K562 (cell line): ENCODE results near the gene HOXD12. TPM values are rescaled to one million over a fixed set of nuclear protein-coding genes. Genes with fewer than 3 reads are reported as not detected.

ENCODE experiments used
- ATAC-seq: fragments of 200-7000 bp; cut with Tn5 transposase; 3 replicates; pipeline ENCODE4 v1.9.1; 2020; ENCODE audit warnings: moderate library complexity
- BruUV-seq: library from RNA; stranded (reverse); fragments of 400-500 nt; replicated peaks from 2 replicates; lab custom pipeline; 2021; lab: Mats Ljungman, UMichigan
- CTCF ChIA-PET: fragments of 300-600 bp; formaldehyde crosslinking; extraction: SDS; loops from one replicate; lab custom pipeline; 2021; ENCODE audit warnings: low intra/inter-chr PET ratio; lab: Yijun Ruan, JAX
- POLR2A ChIA-PET: fragments of 300-600, 350-650 bp; sonication (Branson Sonifier 250); formaldehyde crosslinking; extraction: SDS; loops from one replicate; lab custom pipeline; 2021; ENCODE audit warnings: antibody characterized with exemption, inconsistent platforms; lab: Yijun Ruan, JAX
- DNase-seq, 4 experiments: peaks; one replicate each; pipeline versions ENCODE4 v3.0.0 to v3.0.0-alpha.2; 2011 to 2018; ENCODE audit warnings: low spot score in 3 of 4, mixed read lengths in 3 of 4; ENCODE audit errors: extremely low read depth in 1 of 4
- FAIRE-seq: peaks from 2 replicates; lab custom pipeline; 2011; peaks lifted over from hg19 to GRCh38; lab: Jason Lieb, UNC
- H2AFZ ChIP-seq: 2 replicates; pipeline ENCODE4 v1.6.0; 2011; ENCODE audit warnings: low read depth, low read length, control low read depth, inconsistent platforms
- H3K27ac ChIP-seq: fragments of 200-600 bp; 3 replicates; pipeline ENCODE4 v1.8.0; 2011; ENCODE audit warnings: low read depth, mild to moderate bottlenecking, control low read depth, inconsistent platforms, low read length, moderate library complexity, mixed read lengths; ENCODE audit errors: extremely low read depth
- H3K27me3 ChIP-seq, 2 experiments: fragments of 300-600 bp in 1 of 2; 2 replicates in 1 of 2; 3 replicates in 1 of 2; pipeline versions ENCODE4 v1.6.0 to v1.8.0; 2011; ENCODE audit warnings: inconsistent platforms in 2 of 2, low read length in 2 of 2, mild to moderate bottlenecking in 1 of 2, mixed read lengths in 1 of 2, moderate library complexity in 1 of 2; ENCODE audit not compliant: control insufficient read depth in 2 of 2, insufficient read depth in 2 of 2
- H3K36me3 ChIP-seq: fragments of 300-600 bp; 3 replicates; pipeline ENCODE4 v1.8.0; 2011; ENCODE audit warnings: mild to moderate bottlenecking, low read length, inconsistent platforms; ENCODE audit not compliant: control insufficient read depth, insufficient read depth
- H3K4me1 ChIP-seq, 2 experiments: fragments of 200-600 bp in 1 of 2; replicated peaks in 1 of 2; 2 replicates in 1 of 2; 3 replicates in 1 of 2; pipeline versions ENCODE4 v1.5.1 to v1.8.0; 2011; ENCODE audit warnings: inconsistent platforms in 2 of 2, low read length in 2 of 2, mild to moderate bottlenecking in 1 of 2, mixed read lengths in 1 of 2, moderate library complexity in 1 of 2; ENCODE audit not compliant: control insufficient read depth in 2 of 2, insufficient read depth in 2 of 2
- H3K4me2 ChIP-seq: 2 replicates; pipeline ENCODE4 v1.6.1; 2011; ENCODE audit warnings: low read length, control low read depth, inconsistent platforms, mixed read lengths; ENCODE audit not compliant: insufficient read depth
- H3K4me3 ChIP-seq: fragments of 200-600 bp; sonication (generic), shearing (Covaris generic); 2 replicates; pipeline ENCODE4 v1.5.1; 2016; ENCODE audit warnings: control low read depth, inconsistent platforms
- H3K79me2 ChIP-seq: fragments of 200-600 bp; 3 replicates; pipeline ENCODE4 v1.8.0; 2011; ENCODE audit warnings: low read length, inconsistent platforms; ENCODE audit not compliant: control insufficient read depth, insufficient read depth
- H3K9ac ChIP-seq, 2 experiments: 2 replicates each; pipeline versions ENCODE4 v1.6.0 to v1.6.1; 2011; ENCODE audit warnings: low read depth in 2 of 2, low read length in 2 of 2, control low read depth in 1 of 2, inconsistent platforms in 1 of 2, mild to moderate bottlenecking in 1 of 2, mixed read lengths in 1 of 2; ENCODE audit not compliant: insufficient read depth in 1 of 2
- H3K9me1 ChIP-seq: one replicate; pipeline ENCODE4 v1.6.0; 2011; ENCODE audit warnings: inconsistent platforms, mild to moderate bottlenecking, low read length, moderate library complexity; ENCODE audit not compliant: control insufficient read depth, insufficient read depth
- H3K9me3 ChIP-seq: replicated peaks from 2 replicates; pipeline ENCODE4 v1.5.1; 2011; ENCODE audit warnings: low read depth, low read length, inconsistent platforms; ENCODE audit not compliant: control insufficient read depth, insufficient read depth
- H4K20me1 ChIP-seq: replicated peaks from 2 replicates; pipeline ENCODE4 v1.6.1; 2011; ENCODE audit warnings: low read length, inconsistent platforms, mixed read lengths; ENCODE audit not compliant: control insufficient read depth, insufficient read depth
- GABPB2 ChIP-seq: fragments of 250-450 bp; sonication (Bioruptor Pico); conservative IDR thresholded peaks from 2 replicates; pipeline ENCODE4 v1.5.1; 2021; ENCODE audit warnings: mild to moderate bottlenecking
- MIER1 ChIP-seq: fragments of 450-650 bp; IDR thresholded peaks from 2 replicates; pipeline ENCODE4 v1.6.1; 2016; ENCODE audit warnings: antibody characterized with exemption, mild to moderate bottlenecking, low read depth
- OTX1 ChIP-seq: fragments of 450-650 bp; formaldehyde crosslinking; IDR thresholded peaks from 2 replicates; pipeline ENCODE4 v1.4.0; 2022; ENCODE audit warnings: mild to moderate bottlenecking
- RAD51 ChIP-seq: fragments of 450-650 bp; IDR thresholded peaks from 2 replicates; pipeline ENCODE4 v1.7.1; 2016; ENCODE audit warnings: low read depth, mild to moderate bottlenecking, borderline replicate concordance
- TRIM24 ChIP-seq, 2 experiments: fragments of 450-650 bp; IDR thresholded peaks; 2 replicates each; pipeline ENCODE4 v1.6.1; 2016
- ZNF316 ChIP-seq: fragments of 450-650 bp; IDR thresholded peaks from 2 replicates; pipeline ENCODE4 v1.6.1; 2016
- WGBS: fragments of 100-300 bp; shearing (Covaris generic); methylation state at CpG from one replicate; pipeline ENCODE4 v1.1.6; 2016; ENCODE audit warnings: low coverage, mixed read lengths; ENCODE audit not compliant: insufficient coverage; ENCODE audit errors: missing lambda C conversion rate; 5-methylcytosine and 5-hydroxymethylcytosine counted together
- in situ Hi-C: fragments of 300-500 bp; cut with MboI; formaldehyde crosslinking; loops from 4 replicates; pipeline ENCODE4 v1.15.0; 2018; ENCODE audit warnings: inconsistent platforms, mixed read lengths
- intact Hi-C: fragments of 100-400 bp; cut with micrococcal nuclease; formaldehyde crosslinking; loops from 2 replicates; pipeline ENCODE4 v1.14.2; 2022
- polyA plus RNA-seq, 8 experiments: library from polyadenylated mRNA; depleted of rRNA in 4 of 8; stranded (reverse) in 5 of 8; unstranded in 3 of 8; fragments of >200 nt; fragmentation: Nextera tagmentation in 2 of 8; fragmentation: Illumina TruSeq in 1 of 8; extraction: Ambion mirVana in 2 of 8; extraction: Trizol in 1 of 8; gene quantifications; 2 replicates each; pipeline versions ENCODE4 v1.2.1 to v1.2.3, GENCODE V29; 2011 to 2014; ENCODE audit warnings: inconsistent platforms in 1 of 8, missing spikeins in 1 of 8
- total RNA-seq, 7 experiments: library from RNA; depleted of rRNA in 6 of 7; stranded (reverse); fragments of >200 nt in 6 of 7; fragmentation: Illumina TruSeq in 2 of 7; extraction: Trizol in 2 of 7; gene quantifications; 2 replicates each; pipeline versions ENCODE4 v1.2.1 to v1.2.3, GENCODE V29; 2011 to 2021; ENCODE audit warnings: low replicate concordance in 1 of 7
- TF ChIP-seq, protein P1 (sequence below): fragments of 450-650 bp; IDR thresholded peaks from 2 replicates; pipeline ENCODE4 v1.6.1; 2014; ENCODE audit warnings: low read depth, mild to moderate bottlenecking, moderate library complexity, borderline replicate concordance
- TF ChIP-seq, protein P2 (sequence below): fragments of 450-650 bp; conservative IDR thresholded peaks from 2 replicates; pipeline ENCODE4 v1.6.1; 2016; ENCODE audit warnings: missing genetic modification characterization, low read depth, mild to moderate bottlenecking, control low read depth, missing compliant biosample characterization
- TF ChIP-seq, protein P3 (sequence below): fragments of 250-450 bp; sonication (Bioruptor Pico); IDR thresholded peaks from 2 replicates; pipeline ENCODE4 v1.8.0; 2021; ENCODE audit warnings: borderline replicate concordance, mild to moderate bottlenecking, moderate library complexity; ENCODE audit not compliant: poor library complexity, severe bottlenecking
- TF ChIP-seq, protein P4 (sequence below): fragments of 250-450 bp; sonication (Bioruptor Pico); IDR thresholded peaks from 2 replicates; pipeline ENCODE4 v1.4.0; 2020; ENCODE audit warnings: mild to moderate bottlenecking, moderate library complexity, borderline replicate concordance

HOXD12 gene
- total and polyA plus RNA-seq, 9 of the 15 experiments (the other 6 are each of a cell fraction or from before 2014, with no cell fraction given), result not detected

DNA sequence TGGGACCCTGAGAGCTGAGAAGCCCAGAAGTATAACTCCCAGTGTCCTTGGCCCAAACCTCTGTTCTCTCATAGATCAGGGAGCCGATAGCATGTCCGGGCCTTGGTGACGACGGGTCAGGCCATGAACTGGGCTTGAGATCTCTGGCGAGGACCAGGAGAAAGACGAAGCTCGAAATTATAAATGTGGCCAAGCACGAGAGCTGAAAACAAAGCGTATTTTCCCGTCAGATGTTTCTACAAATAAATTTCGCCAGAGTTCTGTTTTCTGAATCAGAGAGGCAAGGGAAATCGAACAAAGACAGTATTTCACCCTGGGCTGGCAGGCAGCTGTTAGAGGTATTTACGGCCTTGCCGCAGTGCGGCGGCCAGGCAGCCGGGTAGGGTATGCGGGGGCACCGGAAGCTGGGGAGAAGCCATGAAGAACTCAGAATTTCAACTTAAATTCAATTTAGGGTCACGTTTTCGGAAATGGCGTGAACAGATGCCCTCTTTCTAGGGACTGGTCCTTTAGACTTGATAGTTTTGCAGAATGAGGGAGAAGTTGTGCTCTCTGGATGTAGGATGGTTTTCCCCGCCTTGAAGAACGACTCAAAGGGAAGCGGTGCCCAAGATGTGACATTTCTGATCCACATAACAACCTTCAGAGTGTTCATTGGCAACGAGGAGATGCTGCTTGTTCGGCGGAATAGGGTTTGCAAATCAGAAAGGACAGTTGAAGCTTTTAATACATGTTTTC lies 39.5 kb downstream of the HOXD12 start:
- intact Hi-C loops (no loop called here), in situ Hi-C loops (loop anchor here (25.0 kb wide), 2 partner anchors 673 to 1623 kb away; no protein-coding TSS in a partner anchor)
- peaks cover 27 to 50% of the 10 kb centered on the region in 2 experiments; a peak in 4 of 5 replicates for H3K27me3 ChIP-seq
- no peak overlapping the region for H3K9ac ChIP-seq
- no peak for FAIRE-seq
- no peaks in the 10 kb centered on the region for H3K36me3 ChIP-seq
- POLR2A ChIA-PET, result interaction anchor here (0.5 to 1.9 kb wide), 2 partner anchors 39 to 316 kb away, joined by 3 to 7 read pairs; no protein-coding TSS in a partner anchor
- no peak overlapping the region for H3K4me2 ChIP-seq
- no peaks in the 10 kb centered on the region for H3K79me2 ChIP-seq
- WGBS, result 17% methylated on average over 28 of the region's 28 CpGs
- no peak for DNase-seq
- no peaks in the 10 kb centered on the region; the same call in 1 of the 2 replicates for H3K9me3 ChIP-seq
- peaks cover 0 to 15% of the 10 kb centered on the region in 2 experiments; a peak in 2 of 5 replicates for H3K4me1 ChIP-seq
- ATAC-seq, result no peak
- CTCF ChIA-PET, result interaction anchor here (0.7 to 2.6 kb wide), 3 partner anchors 316 to 500 kb away, joined by 7 to 25 read pairs (median 24); no protein-coding TSS in a partner anchor
- no peak overlapping the region for H2AFZ ChIP-seq
- H3K9me1 ChIP-seq, result no peaks in the 10 kb centered on the region
- no peak overlapping the region for H3K4me3 ChIP-seq
- BruUV-seq, result no TSS peak
- H4K20me1 ChIP-seq, result no peaks in the 10 kb centered on the region
- TF ChIP-seq, protein P1, sequence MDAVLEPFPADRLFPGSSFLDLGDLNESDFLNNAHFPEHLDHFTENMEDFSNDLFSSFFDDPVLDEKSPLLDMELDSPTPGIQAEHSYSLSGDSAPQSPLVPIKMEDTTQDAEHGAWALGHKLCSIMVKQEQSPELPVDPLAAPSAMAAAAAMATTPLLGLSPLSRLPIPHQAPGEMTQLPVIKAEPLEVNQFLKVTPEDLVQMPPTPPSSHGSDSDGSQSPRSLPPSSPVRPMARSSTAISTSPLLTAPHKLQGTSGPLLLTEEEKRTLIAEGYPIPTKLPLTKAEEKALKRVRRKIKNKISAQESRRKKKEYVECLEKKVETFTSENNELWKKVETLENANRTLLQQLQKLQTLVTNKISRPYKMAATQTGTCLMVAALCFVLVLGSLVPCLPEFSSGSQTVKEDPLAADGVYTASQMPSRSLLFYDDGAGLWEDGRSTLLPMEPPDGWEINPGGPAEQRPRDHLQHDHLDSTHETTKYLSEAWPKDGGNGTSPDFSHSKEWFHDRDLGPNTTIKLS, result no peak
- no peak for TF ChIP-seq OTX1 (CRISPR knock-in tag)
- no peak for TF ChIP-seq GABPB2 (CRISPR knock-in tag)
- TF ChIP-seq, protein P2, sequence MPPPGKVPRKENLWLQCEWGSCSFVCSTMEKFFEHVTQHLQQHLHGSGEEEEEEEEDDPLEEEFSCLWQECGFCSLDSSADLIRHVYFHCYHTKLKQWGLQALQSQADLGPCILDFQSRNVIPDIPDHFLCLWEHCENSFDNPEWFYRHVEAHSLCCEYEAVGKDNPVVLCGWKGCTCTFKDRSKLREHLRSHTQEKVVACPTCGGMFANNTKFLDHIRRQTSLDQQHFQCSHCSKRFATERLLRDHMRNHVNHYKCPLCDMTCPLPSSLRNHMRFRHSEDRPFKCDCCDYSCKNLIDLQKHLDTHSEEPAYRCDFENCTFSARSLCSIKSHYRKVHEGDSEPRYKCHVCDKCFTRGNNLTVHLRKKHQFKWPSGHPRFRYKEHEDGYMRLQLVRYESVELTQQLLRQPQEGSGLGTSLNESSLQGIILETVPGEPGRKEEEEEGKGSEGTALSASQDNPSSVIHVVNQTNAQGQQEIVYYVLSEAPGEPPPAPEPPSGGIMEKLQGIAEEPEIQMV (tag), result no peak
- TF ChIP-seq RAD51, result no peak
- TF ChIP-seq, protein P3, sequence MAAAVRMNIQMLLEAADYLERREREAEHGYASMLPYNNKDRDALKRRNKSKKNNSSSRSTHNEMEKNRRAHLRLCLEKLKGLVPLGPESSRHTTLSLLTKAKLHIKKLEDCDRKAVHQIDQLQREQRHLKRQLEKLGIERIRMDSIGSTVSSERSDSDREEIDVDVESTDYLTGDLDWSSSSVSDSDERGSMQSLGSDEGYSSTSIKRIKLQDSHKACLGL (CRISPR knock-in tag), result no peak
- no peak for TF ChIP-seq TRIM24 (IDR thresholded peaks at IDR 0.05)
- no peak for TF ChIP-seq ZNF316
- no peak for TF ChIP-seq MIER1
- TF ChIP-seq, protein P4, sequence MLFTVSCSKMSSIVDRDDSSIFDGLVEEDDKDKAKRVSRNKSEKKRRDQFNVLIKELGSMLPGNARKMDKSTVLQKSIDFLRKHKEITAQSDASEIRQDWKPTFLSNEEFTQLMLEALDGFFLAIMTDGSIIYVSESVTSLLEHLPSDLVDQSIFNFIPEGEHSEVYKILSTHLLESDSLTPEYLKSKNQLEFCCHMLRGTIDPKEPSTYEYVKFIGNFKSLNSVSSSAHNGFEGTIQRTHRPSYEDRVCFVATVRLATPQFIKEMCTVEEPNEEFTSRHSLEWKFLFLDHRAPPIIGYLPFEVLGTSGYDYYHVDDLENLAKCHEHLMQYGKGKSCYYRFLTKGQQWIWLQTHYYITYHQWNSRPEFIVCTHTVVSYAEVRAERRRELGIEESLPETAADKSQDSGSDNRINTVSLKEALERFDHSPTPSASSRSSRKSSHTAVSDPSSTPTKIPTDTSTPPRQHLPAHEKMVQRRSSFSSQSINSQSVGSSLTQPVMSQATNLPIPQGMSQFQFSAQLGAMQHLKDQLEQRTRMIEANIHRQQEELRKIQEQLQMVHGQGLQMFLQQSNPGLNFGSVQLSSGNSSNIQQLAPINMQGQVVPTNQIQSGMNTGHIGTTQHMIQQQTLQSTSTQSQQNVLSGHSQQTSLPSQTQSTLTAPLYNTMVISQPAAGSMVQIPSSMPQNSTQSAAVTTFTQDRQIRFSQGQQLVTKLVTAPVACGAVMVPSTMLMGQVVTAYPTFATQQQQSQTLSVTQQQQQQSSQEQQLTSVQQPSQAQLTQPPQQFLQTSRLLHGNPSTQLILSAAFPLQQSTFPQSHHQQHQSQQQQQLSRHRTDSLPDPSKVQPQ (CRISPR knock-in tag), result no peak
- TF ChIP-seq, all 486 proteins: peak for 0
- H3K27ac ChIP-seq, result no peak overlapping the region
